Hepatocyte (in vitro differentiated cells): Measurements from ENCODE around the gene TMSB4X.

Experiments
- EZH2 ChIP-seq: fragments of 200-600 bp; sonication (generic); IDR thresholded peaks from 2 replicates; pipeline ENCODE4 v1.6.1; 2016; ENCODE audit warnings: antibody characterized with exemption, mild to moderate bottlenecking, borderline replicate concordance
- TF ChIP-seq, protein P1 (sequence below): fragments of 200-600 bp; sonication (generic); IDR thresholded peaks from 2 replicates; pipeline ENCODE4 v1.5.1; 2016; ENCODE audit warnings: antibody characterized with exemption, mild to moderate bottlenecking; ENCODE audit not compliant: poor library complexity

DNA sequence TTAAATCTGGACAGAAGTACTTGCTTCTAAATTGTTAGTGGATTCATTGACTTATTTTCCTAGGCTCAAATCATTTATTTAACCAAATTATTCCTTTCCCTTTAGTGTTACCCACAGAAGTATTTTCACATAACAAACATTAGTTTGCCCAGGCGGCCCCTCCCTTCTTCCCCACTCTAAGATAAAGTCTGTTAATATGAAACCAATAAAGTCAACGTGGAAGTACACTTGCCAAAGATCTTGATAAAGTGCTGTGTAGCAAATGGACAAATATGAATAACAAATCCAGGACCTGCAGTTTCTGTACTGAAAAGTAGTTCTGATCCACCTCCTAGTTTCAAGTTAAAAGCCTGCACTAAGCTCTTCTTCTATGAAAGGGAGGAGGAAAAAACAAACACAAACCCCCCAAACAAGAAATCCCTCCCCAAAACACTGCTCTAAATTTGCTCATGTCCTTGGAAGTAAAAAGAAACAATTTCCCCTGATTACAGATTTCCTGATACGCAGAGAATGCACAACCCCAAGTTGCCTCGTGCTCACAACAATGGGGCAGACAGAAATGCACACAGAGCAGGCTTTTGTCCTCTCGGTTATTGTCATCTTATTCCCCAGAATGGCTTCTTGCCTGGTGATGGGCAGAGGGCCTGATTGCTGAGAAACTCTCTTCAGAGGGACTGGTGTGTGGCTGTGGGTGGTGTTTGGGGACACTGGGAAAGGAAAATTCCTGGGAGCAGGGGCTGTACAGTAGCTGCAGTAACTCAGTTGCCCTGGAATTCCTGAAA lies 23.2 kb downstream of the TMSB4X start:
- TF ChIP-seq, protein P1, sequence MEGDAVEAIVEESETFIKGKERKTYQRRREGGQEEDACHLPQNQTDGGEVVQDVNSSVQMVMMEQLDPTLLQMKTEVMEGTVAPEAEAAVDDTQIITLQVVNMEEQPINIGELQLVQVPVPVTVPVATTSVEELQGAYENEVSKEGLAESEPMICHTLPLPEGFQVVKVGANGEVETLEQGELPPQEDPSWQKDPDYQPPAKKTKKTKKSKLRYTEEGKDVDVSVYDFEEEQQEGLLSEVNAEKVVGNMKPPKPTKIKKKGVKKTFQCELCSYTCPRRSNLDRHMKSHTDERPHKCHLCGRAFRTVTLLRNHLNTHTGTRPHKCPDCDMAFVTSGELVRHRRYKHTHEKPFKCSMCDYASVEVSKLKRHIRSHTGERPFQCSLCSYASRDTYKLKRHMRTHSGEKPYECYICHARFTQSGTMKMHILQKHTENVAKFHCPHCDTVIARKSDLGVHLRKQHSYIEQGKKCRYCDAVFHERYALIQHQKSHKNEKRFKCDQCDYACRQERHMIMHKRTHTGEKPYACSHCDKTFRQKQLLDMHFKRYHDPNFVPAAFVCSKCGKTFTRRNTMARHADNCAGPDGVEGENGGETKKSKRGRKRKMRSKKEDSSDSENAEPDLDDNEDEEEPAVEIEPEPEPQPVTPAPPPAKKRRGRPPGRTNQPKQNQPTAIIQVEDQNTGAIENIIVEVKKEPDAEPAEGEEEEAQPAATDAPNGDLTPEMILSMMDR, result no peak
- TF ChIP-seq EZH2, result no peak
